ENCODE measurements around the gene SLC22A4. TPM values are rescaled to one million over a fixed set of nuclear protein-coding genes. Genes with fewer than 3 reads are reported as not detected.
A peak's percentile ranks its signal among the peaks of the same experiment; 100 is the strongest.

SLC22A4 gene
- total RNA-seq, 4 donors from 2014 or later: 1.9 to 4.2 (median 2.5) TPM

- H3K4me3 ChIP-seq: no peak overlapping the region
- H3K4me1 ChIP-seq: peaks cover 0 to 17% (median 0%) of the 10 kb centered on the region in 4 donors
- no peak for DNase-seq (ENCODE audit: low spot score in 2 of 2)
- H3K36me3 ChIP-seq: peaks cover 0 to 24% (median 0%) of the 10 kb centered on the region in 3 donors
- H3K27me3 ChIP-seq: no peaks in the 10 kb centered on the region
- H3K9me3 ChIP-seq: no peaks in the 10 kb centered on the region
- 94 to 96% methylated on average over 2 of the region's 2 CpGs for WGBS, 2 donors
- H3K27ac ChIP-seq: no peak overlapping the region
- TF ChIP-seq CTCF (IDR thresholded peaks at IDR 0.05): no peak
- no peak for TF ChIP-seq EP300 (IDR thresholded peaks at IDR 0.05)
- TF ChIP-seq POLR2A (IDR thresholded peaks at IDR 0.05): no peak
These were observed 19.8 kb downstream of the SLC22A4 start for GRCh38 chr5:132313961-132314432.

- no peak for DNase-seq (ENCODE audit: low spot score in 2 of 2)
- 75 to 77% methylated on average over 4 to 5 of the region's 5 CpGs for WGBS, 2 donors
These were observed 21.4 kb downstream of the SLC22A4 start for GRCh38 chr5:132315529-132316067.

GRCh38 chr5:132319975-132320374 lies 25.8 kb downstream of the SLC22A4 start:
- peaks cover 0 to 22% (median 0%) of the 10 kb centered on the region in 3 donors for H3K36me3 ChIP-seq
- no peaks in the 10 kb centered on the region for H3K9me3 ChIP-seq
- peaks cover 0 to 4% (median 0%) of the 10 kb centered on the region in 4 donors for H3K4me1 ChIP-seq
- TF ChIP-seq POLR2A (IDR thresholded peaks at IDR 0.05): no peak
- TF ChIP-seq EP300 (IDR thresholded peaks at IDR 0.05): no peak
- TF ChIP-seq CTCF (IDR thresholded peaks at IDR 0.05): no peak
- WGBS, 2 donors: 100% methylated on average over 1 of the region's 1 CpG
- no peak overlapping the region for H3K4me3 ChIP-seq
- H3K27ac ChIP-seq: no peak overlapping the region
- DNase-seq (ENCODE audit: low spot score in 2 of 2): no peak
- H3K27me3 ChIP-seq: no peaks in the 10 kb centered on the region

More at GRCh38 chr5:132315529-132316067, 21.4 kb downstream of the SLC22A4 start:
- Histone ChIP-seq H3K4me3 (no peak overlapping the region), H3K27ac (no peak overlapping the region), H3K36me3 (peaks cover 0 to 24% (median 0%) of the 10 kb centered on the region in 3 donors), H3K27me3 (no peaks in the 10 kb centered on the region), H3K9me3 (no peaks in the 10 kb centered on the region), H3K4me1 (peaks cover 0 to 6% (median 0%) of the 10 kb centered on the region in 4 donors)
- no peak for TF ChIP-seq POLR2A (IDR thresholded peaks at IDR 0.05)
- peak in 1 of 5 experiments; percentile 10 for TF ChIP-seq CTCF (IDR thresholded peaks at IDR 0.05)

GRCh38 chr5:132321109-132321721 lies 27.0 kb downstream of the SLC22A4 start:
- WGBS, 2 donors: 88 to 100% methylated on average over 3 of the region's 3 CpGs
- DNase-seq (ENCODE audit: low spot score in 2 of 2): no peak
- Histone ChIP-seq H3K27ac (no peak overlapping the region), H3K27me3 (no peaks in the 10 kb centered on the region), H3K9me3 (no peaks in the 10 kb centered on the region), H3K36me3 (peaks cover 0 to 12% (median 0%) of the 10 kb centered on the region in 3 donors), H3K4me3 (no peak overlapping the region), H3K4me1 (peaks cover 0 to 4% (median 2%) of the 10 kb centered on the region in 4 donors)
- TF ChIP-seq CTCF (IDR thresholded peaks at IDR 0.05): no peak
- TF ChIP-seq EP300 (IDR thresholded peaks at IDR 0.05): no peak

- no peak overlapping the region for H3K27ac ChIP-seq
- H3K9me3 ChIP-seq: no peaks in the 10 kb centered on the region
- peaks cover 0 to 4% (median 2%) of the 10 kb centered on the region in 4 donors for H3K4me1 ChIP-seq
- DNase-seq (ENCODE audit: low spot score in 2 of 2): no peak
- no peaks in the 10 kb centered on the region for H3K27me3 ChIP-seq
- no peak overlapping the region for H3K4me3 ChIP-seq
- 45 to 56% methylated on average over 11 of the region's 11 CpGs for WGBS, 2 donors
- TF ChIP-seq POLR2A (IDR thresholded peaks at IDR 0.05) (no peak), CTCF (IDR thresholded peaks at IDR 0.05) (no peak), EP300 (IDR thresholded peaks at IDR 0.05) (no peak)
- peaks cover 0 to 12% (median 0%) of the 10 kb centered on the region in 3 donors for H3K36me3 ChIP-seq
These were observed 28.1 kb downstream of the SLC22A4 start for GRCh38 chr5:132322266-132322665.
